Sigmoid colon (tissue), 7 donors: Measurements from ENCODE around the gene FILIP1L. TPM values are rescaled to one million over a fixed set of nuclear protein-coding genes. Genes with fewer than 3 reads are reported as not detected.
A peak's percentile ranks its signal among the peaks of the same experiment; 100 is the strongest.

Source experiments
- DNase-seq: peaks from one replicate; pipeline ENCODE4 v3.0.0-alpha.2; 2019
- H3K27ac ChIP-seq, 4 donors: fragments of 200-600 bp; sonication (generic); one replicate each; pipeline ENCODE4 v1.5.1; 2016 to 2019; ENCODE audit warnings: mild to moderate bottlenecking in 1 of 4
- H3K27me3 ChIP-seq, 3 donors: fragments of 200-600 bp; sonication (generic); one replicate each; pipeline ENCODE4 v1.5.1; 2019; ENCODE audit warnings: mild to moderate bottlenecking in 1 of 3
- H3K36me3 ChIP-seq, 4 donors: fragments of 200-600 bp; sonication (generic); one replicate each; pipeline ENCODE4 v1.5.1; 2016 to 2019
- H3K4me1 ChIP-seq, 4 donors: fragments of 200-600 bp; sonication (generic); one replicate each; pipeline ENCODE4 v1.5.1; 2017 to 2019
- H3K4me3 ChIP-seq, 4 donors: fragments of 200-600 bp; sonication (generic); one replicate each; pipeline ENCODE4 v1.5.1; 2017 to 2019; ENCODE audit warnings: mild to moderate bottlenecking in 2 of 4, moderate library complexity in 1 of 4
- H3K9me3 ChIP-seq, 4 donors: fragments of 200-600 bp in 3 of 4; sonication (generic) in 3 of 4; one replicate each; pipeline versions ENCODE4 v1.5.1 to v1.6.1; 2013 to 2019
- EP300 ChIP-seq, 4 donors: sonication (generic); formaldehyde crosslinking; IDR thresholded peaks; one replicate each; pipeline ENCODE4 v1.6.1; 2017; ENCODE audit warnings: antibody characterized with exemption in 4 of 4
- POLR2A ChIP-seq, 2 donors: fragments of 450-650 bp; IDR thresholded peaks; one replicate each; pipeline ENCODE4 v1.6.1; 2016; ENCODE audit warnings: antibody characterized with exemption in 2 of 2, mild to moderate bottlenecking in 2 of 2, moderate library complexity in 2 of 2
- POLR2AphosphoS5 ChIP-seq, 4 donors: sonication (generic); formaldehyde crosslinking; IDR thresholded peaks; one replicate each; pipeline ENCODE4 v1.6.1; 2017; ENCODE audit warnings: antibody characterized with exemption in 4 of 4
- WGBS, 2 donors: extraction: QIAGEN DNeasy Blood & Tissue Kit; methylation state at CpG; one replicate each; pipeline ENCODE4 v1.1.7; 2013; 5-methylcytosine and 5-hydroxymethylcytosine counted together
- intact Hi-C: fragments of 100-400 bp; cut with DNase I; formaldehyde crosslinking; loops from one replicate; pipeline ENCODE4 v1.15.1; 2023
- polyA plus RNA-seq, 3 donors: library from polyadenylated mRNA; stranded (reverse); fragments of 200-250 nt; gene quantifications; one replicate each; pipeline ENCODE4 v1.2.3, GENCODE V29; 2013
- total RNA-seq, 4 donors: library from RNA; depleted of rRNA; stranded (reverse); fragments of >200 nt; gene quantifications; one replicate each; pipeline ENCODE4 v1.1.0, GENCODE V29; 2016
- TF ChIP-seq, protein P1 (sequence below), 4 experiments: fragments of 450-650 bp in 3 of 4; fragments of 200-600 bp in 1 of 4; IDR thresholded peaks; one replicate each; pipeline ENCODE4 v1.5.1; 2016 to 2019; ENCODE audit warnings: antibody characterized with exemption in 4 of 4, mild to moderate bottlenecking in 3 of 4, moderate library complexity in 2 of 4
- donor health status: healthy with polysubstance abuse.
- donor health status: Bipolar disorder and iron deficiency.
- donor health status: healthy.

Gene FILIP1L
- total and polyA plus RNA-seq, 7 donors, result 6.0 to 93.3 (median 42.5) TPM

DNA sequence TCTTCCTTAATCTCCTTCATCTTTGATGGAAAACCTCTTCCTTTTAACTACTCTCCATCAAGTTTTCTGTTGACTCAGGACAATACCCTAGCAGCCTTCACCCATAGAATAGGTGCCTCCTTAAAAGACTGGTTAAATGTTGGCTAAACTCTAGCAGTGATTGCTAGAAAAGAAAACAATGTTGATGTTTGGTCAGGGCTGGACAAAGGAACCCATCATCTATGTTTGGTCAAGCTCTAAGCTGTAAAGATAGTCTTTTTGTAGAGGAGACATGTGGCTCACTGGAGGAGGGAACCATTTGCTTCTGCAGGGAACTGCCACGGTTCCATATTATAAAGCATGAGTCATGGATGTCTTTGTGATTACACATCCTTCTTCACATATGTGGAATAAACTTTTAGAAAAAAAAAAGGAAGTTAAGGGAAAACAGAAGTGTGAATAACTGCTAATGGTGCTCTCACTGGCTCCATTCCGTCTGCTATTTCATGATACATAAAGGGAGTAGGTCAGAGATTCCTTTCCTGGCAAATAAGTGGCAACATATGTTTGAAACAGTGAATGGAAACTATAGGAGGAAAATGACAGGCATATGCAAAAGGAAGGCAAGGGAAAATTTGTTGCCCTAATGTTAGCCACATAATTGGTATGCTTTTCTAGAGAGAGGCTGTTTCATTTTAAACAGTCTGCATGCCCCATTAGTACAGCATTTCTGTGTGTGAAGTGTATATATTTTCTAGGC, 218.4 kb downstream of the FILIP1L start:
- peak in 1 of 4 donors; percentile 18 for TF ChIP-seq POLR2AphosphoS5 (IDR thresholded peaks at IDR 0.05)
- no peak for TF ChIP-seq POLR2A (IDR thresholded peaks at IDR 0.05)
- H3K4me3 ChIP-seq, result no peak overlapping the region
- no peak for DNase-seq
- 37 to 46% methylated on average over 2 of the region's 2 CpGs for WGBS, 2 donors
- no peaks in the 10 kb centered on the region for H3K27me3 ChIP-seq
- intact Hi-C loops, result no loop called here
- peaks cover 0 to 14% (median 3%) of the 10 kb centered on the region in 4 donors for H3K4me1 ChIP-seq
- H3K9me3 ChIP-seq, result no peaks in the 10 kb centered on the region
- no peaks in the 10 kb centered on the region for H3K36me3 ChIP-seq
- H3K27ac ChIP-seq, result peak overlapping the region in 2 of 4 donors; percentile 9 to 33

DNA sequence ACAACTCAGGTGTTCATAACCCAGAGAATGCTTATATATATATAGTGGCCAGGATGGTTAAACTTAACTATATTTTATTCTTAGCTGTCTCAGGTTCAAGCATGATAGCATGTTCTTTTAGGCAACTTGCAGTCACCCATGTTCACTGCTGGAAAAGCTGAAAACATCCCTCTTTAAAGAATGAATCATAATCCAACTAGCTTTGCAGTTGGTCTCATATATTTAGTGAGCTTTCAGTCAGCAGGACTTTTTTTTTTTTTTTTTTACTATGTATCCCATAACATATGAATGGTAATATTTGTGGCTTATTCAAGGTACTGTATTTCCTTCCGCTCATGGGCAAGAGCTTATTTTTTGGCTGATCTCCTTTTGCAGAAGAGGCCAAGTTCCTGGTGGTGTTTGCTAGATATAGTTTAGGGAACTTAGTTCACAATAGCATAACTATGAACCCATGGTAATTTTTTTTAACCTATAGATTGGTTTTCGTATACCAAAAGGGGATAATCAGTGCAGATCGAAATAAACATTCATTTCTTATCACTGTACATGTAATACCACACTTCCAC, 219.1 kb downstream of the FILIP1L start:
- 69 to 91% methylated on average over 3 of the region's 3 CpGs for WGBS, 2 donors

GRCh38 chr3:99892332-99892731, 222.0 kb downstream of the FILIP1L start:
- intact Hi-C loops, result no loop called here
- no peaks in the 10 kb centered on the region for H3K36me3 ChIP-seq
- H3K27ac ChIP-seq, result no peak overlapping the region
- TF ChIP-seq EP300 (IDR thresholded peaks at IDR 0.05) (no peak), POLR2A (IDR thresholded peaks at IDR 0.05) (no peak), POLR2AphosphoS5 (IDR thresholded peaks at IDR 0.05) (no peak)
- TF ChIP-seq, protein P1, sequence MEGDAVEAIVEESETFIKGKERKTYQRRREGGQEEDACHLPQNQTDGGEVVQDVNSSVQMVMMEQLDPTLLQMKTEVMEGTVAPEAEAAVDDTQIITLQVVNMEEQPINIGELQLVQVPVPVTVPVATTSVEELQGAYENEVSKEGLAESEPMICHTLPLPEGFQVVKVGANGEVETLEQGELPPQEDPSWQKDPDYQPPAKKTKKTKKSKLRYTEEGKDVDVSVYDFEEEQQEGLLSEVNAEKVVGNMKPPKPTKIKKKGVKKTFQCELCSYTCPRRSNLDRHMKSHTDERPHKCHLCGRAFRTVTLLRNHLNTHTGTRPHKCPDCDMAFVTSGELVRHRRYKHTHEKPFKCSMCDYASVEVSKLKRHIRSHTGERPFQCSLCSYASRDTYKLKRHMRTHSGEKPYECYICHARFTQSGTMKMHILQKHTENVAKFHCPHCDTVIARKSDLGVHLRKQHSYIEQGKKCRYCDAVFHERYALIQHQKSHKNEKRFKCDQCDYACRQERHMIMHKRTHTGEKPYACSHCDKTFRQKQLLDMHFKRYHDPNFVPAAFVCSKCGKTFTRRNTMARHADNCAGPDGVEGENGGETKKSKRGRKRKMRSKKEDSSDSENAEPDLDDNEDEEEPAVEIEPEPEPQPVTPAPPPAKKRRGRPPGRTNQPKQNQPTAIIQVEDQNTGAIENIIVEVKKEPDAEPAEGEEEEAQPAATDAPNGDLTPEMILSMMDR (IDR thresholded peaks at IDR 0.05), result no peak
- no peaks in the 10 kb centered on the region for H3K27me3 ChIP-seq
- no peaks in the 10 kb centered on the region for H3K9me3 ChIP-seq
- DNase-seq, result no peak
- H3K4me1 ChIP-seq, result peaks cover 0 to 10% (median 2%) of the 10 kb centered on the region in 4 donors
- no peak overlapping the region for H3K4me3 ChIP-seq

More for the DNA sequence above, 219.1 kb downstream of the FILIP1L start:
- Histone ChIP-seq H3K4me1 (peaks cover 0 to 10% (median 2%) of the 10 kb centered on the region in 4 donors), H3K4me3 (no peak overlapping the region), H3K9me3 (no peaks in the 10 kb centered on the region), H3K27ac (peak overlapping the region in 2 of 4 donors; percentile 6 to 33), H3K27me3 (no peaks in the 10 kb centered on the region), H3K36me3 (no peaks in the 10 kb centered on the region)
- TF ChIP-seq POLR2AphosphoS5 (IDR thresholded peaks at IDR 0.05), result no peak
- no peak for DNase-seq
- intact Hi-C loops, result no loop called here

- intact Hi-C loops, result no loop called here
- no peak overlapping the region for H3K27ac ChIP-seq
- TF ChIP-seq POLR2AphosphoS5 (IDR thresholded peaks at IDR 0.05), result no peak
- no peak for TF ChIP-seq EP300 (IDR thresholded peaks at IDR 0.05)
- TF ChIP-seq, protein P1 (IDR thresholded peaks at IDR 0.05), result no peak
- no peak for TF ChIP-seq POLR2A (IDR thresholded peaks at IDR 0.05)
- no peaks in the 10 kb centered on the region for H3K36me3 ChIP-seq
- 91 to 94% methylated on average over 2 of the region's 2 CpGs for WGBS, 2 donors
- H3K27me3 ChIP-seq, result no peaks in the 10 kb centered on the region
- H3K4me3 ChIP-seq, result no peak overlapping the region
- H3K4me1 ChIP-seq, result peaks cover 0 to 10% (median 2%) of the 10 kb centered on the region in 4 donors
- no peaks in the 10 kb centered on the region for H3K9me3 ChIP-seq
- DNase-seq, result no peak
These were observed 222.6 kb downstream of the FILIP1L start for GRCh38 chr3:99891610-99892285.

- Histone ChIP-seq H3K36me3 (no peaks in the 10 kb centered on the region), H3K4me3 (no peak overlapping the region), H3K4me1 (peaks cover 0 to 18% (median 6%) of the 10 kb centered on the region in 4 donors), H3K27ac (no peak overlapping the region), H3K27me3 (no peaks in the 10 kb centered on the region), H3K9me3 (no peaks in the 10 kb centered on the region)
- 97 to 98% methylated on average over 3 of the region's 3 CpGs for WGBS, 2 donors
- DNase-seq, result no peak
- TF ChIP-seq EP300 (IDR thresholded peaks at IDR 0.05) (no peak), POLR2A (IDR thresholded peaks at IDR 0.05) (no peak), POLR2AphosphoS5 (IDR thresholded peaks at IDR 0.05) (no peak)
- TF ChIP-seq, protein P1 (IDR thresholded peaks at IDR 0.05), result no peak
- intact Hi-C loops, result no loop called here
These were observed 228.4 kb downstream of the FILIP1L start for GRCh38 chr3:99885851-99886250.
